Forelimb muscle (tissue), 1 donor: ENCODE results near the gene SPIRE2. TPM values are rescaled to one million over a fixed set of nuclear protein-coding genes. Genes with fewer than 3 reads are reported as not detected.
"Not testable (repeated sequence)": the region's sequence is repeated elsewhere in the genome, so short reads cannot be mapped to it uniquely, and the experiment has no call there.

Experiments
- DNase-seq: peaks from one replicate; pipeline ENCODE4 v3.0.0-alpha.2; 2013; ENCODE audit warnings: low read depth
- polyA plus RNA-seq: library from polyadenylated mRNA; unstranded; fragments of 120-200 nt; gene quantifications from one replicate; pipeline ENCODE4 v1.2.1, GENCODE V29; 2013; ENCODE audit not compliant: insufficient read length

Gene SPIRE2, protein sequence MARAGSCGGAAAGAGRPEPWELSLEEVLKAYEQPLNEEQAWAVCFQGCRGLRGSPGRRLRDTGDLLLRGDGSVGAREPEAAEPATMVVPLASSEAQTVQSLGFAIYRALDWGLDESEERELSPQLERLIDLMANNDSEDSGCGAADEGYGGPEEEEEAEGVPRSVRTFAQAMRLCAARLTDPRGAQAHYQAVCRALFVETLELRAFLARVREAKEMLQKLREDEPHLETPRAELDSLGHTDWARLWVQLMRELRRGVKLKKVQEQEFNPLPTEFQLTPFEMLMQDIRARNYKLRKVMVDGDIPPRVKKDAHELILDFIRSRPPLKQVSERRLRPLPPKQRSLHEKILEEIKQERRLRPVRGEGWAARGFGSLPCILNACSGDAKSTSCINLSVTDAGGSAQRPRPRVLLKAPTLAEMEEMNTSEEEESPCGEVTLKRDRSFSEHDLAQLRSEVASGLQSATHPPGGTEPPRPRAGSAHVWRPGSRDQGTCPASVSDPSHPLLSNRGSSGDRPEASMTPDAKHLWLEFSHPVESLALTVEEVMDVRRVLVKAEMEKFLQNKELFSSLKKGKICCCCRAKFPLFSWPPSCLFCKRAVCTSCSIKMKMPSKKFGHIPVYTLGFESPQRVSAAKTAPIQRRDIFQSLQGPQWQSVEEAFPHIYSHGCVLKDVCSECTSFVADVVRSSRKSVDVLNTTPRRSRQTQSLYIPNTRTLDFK
- polyA plus RNA-seq: 2.5 TPM

DNA sequence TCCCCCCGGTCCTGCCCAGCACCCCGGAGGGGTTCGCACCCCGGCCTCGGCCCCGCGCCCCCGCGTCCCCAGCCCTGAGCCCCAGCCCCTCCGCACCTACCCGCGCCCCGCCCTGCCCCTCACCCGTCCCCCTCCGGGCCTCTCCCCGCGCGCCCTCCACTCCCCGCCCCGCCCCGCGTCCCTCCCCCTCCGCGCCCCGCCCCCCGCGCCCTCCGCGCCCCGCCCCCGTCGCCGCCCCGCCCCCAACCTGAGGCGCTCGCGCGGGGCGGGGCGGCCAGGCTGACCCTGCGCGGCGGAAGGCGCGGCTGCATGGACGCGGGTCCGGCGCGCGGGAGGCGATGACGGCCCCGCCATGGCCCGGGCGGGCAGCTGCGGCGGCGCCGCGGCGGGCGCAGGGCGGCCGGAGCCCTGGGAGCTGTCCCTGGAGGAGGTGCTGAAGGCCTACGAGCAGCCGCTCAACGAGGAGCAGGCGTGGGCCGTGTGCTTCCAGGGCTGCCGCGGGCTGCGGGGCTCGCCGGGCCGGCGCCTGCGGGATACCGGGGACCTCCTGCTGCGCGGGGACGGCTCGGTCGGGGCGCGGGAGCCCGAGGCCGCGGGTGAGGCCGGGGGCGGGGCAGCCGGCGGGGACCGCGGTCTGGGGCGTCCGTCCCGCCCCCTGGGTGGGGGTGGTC is at the start of gene SPIRE2:
TSS of gene SPIRE2 (plus strand) at position 277 of the 671 bp plus-strand sequence. CDS start at position 353, 76 bp downstream.
- no peak for DNase-seq

DNA sequence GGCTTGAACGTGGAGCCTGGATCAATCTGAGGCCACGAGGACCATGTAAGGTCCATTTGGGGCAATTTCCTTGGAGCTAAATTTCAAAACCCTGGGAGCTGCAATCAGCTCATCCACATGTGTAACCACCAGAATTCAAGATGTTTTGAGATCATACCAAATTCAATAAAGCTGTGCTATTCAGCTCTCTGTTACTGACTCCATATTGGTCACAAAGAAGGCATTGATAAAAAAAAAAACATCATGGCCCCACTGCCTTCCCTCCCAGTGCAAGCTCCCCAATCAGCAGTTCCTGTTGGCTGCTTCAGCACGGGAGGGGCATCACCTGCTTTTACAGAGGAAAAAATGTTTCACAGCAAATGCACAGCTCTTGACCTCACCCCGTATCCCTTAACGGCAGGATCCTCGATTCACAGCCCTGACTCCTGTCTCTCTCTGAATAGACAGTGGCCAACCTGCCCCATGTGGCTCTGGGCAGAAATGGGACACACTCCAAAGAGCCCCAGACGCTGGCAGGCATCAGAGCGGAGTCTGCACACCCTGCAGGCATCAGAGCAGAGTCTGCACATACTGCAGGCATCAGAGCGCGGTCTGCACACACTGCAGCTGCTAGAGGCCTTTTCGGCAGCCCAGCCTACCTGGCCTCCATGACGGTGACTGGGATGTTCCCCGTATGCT is 48.9 kb upstream of the SPIRE2 start:
- DNase-seq: no peak

DNA sequence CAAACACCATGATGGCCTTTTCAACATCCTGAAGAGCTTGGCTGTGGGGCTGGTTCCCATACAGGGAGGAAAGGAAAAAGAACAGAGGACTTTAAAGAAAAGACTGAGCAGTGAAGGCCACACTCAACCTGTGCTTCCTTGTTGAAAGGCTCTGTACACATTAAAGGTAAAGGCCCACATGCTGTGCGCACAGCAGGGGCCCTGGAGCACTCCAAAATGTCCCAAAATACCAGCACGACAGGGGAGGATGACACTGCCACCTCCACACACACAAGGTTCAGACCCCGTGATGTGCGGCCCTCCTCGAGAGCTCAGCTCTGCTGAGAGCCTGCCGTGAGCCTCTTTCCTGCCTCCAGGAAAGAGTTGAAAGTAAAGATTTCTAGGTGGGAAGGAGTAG is 48.4 kb upstream of the SPIRE2 start:
- no peak for DNase-seq

DNA sequence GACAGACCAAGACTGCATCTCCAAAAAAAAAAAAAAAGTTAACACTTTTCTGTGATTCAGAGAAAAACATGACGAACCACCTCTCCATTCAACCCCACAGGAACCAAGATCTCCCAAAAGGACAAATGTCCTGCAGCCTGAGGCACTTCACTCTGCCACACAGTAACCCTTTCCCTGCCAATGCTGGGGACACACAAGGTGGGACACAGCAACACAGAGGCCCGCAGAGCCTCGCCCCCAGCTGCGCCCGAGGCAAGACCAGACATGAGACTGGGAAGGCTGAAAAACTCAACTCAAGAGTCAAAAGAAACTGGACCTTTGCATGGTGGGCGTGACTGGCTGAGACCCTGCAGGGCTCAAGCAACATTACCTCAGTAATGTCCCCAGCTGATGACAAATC is 45.8 kb upstream of the SPIRE2 start:
- no peak for DNase-seq

DNA sequence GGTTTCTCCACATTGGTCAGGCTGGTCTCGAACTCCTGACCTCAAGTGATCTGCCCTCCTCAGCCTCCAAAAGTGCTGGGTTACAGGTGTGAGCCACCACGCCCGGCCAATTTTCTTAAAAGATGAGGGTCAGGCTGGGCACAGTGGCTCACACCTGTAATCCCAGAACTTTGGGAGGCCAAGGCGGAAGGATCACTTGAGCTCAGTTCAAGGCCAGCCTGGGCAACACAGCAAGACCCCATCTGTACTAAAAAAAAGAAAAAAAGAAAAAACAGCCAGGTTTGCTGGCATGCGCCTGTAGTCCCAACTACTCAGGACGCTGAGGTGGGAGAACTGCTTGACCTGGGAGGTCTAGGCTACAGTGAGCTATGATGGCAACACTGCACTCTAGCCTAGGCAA is 44.3 kb upstream of the SPIRE2 start:
- not testable (repeated sequence) for DNase-seq

DNA sequence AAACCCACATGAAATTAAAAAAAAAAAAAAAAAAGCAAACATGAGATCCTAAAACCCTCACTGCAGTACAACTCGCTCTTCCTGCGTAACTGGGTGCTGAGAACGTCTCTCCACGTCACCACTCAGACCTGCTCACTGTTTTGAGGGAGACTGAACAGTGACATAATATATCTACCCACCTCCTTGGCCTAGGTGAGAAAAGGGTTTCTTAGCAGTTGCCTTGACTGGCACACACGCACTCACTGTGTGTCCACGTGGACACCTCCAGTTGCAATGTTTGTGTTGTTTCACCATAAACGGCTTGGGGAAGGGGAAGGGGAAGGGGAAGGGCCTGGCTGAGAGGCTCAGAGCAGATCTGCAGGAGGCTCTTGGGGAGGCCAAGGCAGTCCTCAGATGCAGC is 43.9 kb upstream of the SPIRE2 start:
- DNase-seq: no peak

DNA sequence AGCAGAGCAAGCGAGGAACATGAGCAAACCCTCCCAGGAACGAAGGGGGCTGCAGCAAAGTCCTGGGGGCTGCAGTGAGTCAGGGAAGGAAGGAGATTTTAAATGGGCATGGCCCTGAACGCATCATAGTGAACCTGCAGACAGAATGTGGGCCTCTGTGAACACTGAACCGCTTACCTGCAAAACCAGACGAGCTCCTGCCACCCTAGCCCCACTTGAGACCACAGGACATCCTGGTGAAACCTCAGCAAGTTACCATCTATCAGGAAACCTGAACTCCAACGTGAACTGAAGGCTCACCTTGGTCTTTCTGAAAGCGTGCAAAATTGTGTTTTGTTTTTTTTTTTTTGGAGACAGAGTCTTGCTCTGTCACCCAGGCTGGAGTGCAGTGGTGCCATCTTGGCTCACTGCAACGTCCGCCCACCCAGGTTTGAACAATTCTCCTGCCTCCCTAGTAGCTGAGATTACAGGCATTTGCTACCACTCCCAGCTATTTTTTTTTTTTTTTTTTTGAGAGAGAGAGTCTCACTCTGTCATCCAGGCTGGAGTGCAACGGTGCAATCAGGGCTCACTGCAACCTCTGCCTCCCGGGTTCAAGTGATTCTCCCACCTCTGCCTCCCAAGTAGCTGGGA is 42.6 kb upstream of the SPIRE2 start:
- no peak for DNase-seq

DNA sequence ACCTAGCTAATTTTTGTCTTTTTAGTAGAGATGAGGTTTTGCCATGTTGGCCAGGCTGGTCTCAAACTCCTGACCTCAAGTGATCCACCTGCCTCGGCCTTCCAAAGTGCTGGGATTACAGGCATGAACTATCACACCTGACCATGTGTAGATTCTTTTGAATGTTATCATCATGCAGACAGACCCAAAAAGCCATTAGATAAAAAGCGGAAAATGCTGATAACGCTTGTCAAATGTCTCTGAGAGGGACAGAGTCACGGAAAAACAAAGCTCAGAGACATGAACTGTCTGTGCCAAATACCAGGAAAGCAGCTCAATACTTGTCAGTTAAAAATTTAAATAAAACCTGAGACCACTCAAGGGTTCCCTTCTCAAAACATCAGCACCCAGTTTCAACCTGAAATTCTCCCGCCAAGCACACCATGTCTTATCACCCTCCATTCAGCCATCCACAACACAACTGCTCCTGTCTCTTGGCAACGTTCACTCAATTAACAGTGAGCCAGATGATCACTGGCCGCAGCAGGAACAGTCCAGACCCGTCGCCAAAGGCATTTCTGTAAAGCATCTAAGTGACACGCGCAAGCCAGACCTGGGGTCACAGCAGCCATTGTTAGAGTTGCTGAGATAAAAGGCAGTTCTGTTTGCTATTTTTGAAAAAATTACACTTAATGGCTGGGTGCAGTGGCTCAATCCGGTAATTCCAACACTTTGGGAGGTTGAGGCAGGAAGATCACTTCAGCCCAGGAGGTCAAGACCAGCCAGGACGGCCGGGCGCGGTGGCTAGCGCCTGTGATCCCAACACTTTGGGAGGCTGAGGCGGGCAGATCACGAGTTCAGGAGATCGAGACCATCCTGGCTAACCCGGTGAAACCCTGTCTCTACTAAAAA is 41.6 kb upstream of the SPIRE2 start:
- DNase-seq: no peak

DNA sequence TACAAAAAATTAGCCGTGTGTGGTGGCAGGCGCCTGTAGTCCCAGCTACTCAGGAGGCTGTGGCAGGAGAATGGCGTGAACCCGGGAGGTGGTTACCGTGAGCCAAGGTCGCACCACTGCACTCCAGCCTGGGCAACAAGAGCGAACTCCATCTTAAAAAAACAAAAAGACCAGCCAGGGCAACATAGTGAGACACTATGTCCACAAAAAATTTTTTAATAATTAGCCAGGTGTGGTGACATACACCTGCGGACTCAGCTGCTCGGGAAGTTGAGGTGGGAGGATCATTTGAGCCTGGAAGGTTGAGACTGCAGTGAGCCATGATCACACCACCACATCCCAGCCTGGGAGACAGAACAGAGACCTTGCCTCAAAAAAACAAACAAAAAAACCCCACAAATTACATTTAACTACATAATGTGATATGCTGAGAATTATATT is 40.9 kb upstream of the SPIRE2 start:
- DNase-seq: no peak

DNA sequence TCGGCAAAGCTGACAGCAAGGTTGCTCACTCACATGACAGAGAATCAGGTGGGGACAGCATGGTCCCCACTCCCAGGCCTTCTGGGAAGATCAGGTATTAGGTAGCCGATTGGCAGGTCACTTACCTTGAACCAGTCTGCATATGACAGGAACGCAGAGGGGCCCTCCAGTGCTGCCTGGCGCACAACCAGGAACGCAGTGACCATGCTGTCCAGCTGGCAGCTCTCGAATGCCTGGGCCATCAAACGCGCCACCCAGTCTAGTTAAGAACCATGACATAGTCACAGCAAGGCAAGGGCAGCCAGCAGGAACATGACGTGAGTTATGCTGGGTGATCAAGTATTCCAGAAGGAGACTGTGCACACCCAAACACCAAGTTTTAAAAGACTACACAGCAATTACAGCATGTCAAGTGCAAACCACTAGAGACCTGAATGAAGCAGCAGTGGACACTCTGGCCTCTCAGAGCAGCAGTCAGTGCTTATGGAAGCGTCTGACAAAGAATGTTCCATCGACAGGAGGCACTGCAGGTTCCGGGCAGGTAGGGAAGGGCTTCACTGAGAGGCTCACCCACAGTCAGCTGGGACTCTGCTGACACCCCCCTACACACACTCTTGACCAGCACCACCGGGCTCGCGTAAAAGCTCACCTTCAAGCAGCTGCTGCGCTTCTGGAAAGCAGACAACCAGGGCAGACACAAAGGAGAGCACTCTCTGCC is 36.8 kb upstream of the SPIRE2 start:
- DNase-seq: no peak

DNA sequence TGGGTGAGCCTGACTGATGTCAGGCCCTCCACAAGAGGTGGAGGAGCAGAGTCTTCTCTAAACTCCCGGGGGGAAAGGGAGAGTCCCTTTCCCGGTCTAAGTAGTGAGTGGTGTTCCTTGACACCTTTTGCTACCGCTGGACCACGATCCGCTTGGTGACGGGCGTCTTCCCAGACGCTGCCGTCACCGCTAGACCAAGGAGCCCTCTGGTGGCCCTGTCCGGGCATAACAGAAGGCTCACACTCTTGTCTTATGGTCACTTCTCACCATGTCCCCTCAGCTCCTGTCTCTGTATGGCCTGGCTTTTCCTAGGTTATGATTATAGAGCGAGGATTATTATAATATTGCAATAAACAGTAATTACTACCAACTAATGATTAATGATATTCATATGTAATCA is 35.2 kb upstream of the SPIRE2 start:
- not testable (repeated sequence) for DNase-seq

DNA sequence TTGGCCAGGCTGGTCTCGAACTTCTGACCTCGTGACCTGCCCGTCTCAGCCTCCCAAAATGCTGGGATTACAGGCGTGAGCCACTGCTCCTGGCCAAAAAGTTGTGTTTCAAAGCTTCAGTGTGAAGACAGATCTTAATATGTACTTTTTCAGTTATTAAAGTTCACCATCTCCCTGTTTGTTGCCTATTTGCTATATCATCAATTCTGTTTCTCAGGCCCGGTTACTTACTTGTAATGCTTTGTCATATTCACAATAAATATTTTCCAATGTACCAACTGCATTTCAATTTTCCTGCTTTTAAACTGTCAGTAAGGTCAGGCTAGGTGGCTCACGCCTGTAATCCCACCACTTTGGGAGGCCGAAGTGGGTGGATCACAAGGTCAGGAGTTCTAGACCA is 34.3 kb upstream of the SPIRE2 start:
- no peak for DNase-seq

DNA sequence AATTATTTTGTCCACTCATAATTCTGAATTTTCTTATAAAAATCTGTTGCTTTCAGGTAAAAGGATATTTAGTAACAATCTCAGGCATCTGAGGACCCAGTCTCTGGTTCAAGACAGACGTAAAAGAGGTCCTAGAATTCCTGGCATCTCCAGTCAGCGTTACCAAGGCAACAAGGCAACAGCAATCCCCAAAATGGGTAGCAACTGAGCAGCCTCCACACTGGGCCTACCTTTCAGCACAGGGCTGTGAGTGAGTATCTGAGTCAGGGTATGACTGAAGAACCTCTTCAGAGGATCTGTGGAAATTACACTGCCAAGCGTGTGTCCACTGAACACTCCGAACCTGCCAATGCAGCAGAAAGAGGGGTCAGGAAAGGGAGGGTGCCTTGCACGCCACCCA is 32.6 kb upstream of the SPIRE2 start:
- no peak for DNase-seq

DNA sequence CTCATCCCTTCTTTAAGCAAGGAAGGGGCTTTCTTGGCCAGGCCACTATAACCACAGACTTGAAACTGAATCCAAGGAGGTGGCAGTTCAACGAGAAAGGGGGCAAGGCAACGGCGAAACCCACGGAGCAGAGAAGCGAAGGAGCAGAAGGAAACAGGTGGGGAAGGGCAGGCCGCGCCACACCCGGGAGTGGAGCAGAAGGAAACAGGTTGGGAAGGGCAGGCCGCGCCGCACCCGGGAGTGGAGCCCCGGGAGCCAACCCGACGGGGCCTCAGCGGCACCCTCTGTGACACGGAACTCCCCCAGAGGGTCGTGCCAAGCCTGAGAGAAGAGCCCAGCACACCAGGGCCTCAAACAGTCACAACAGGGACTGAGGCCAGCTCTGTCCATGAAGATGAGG is 32.2 kb upstream of the SPIRE2 start:
- no peak for DNase-seq

DNA sequence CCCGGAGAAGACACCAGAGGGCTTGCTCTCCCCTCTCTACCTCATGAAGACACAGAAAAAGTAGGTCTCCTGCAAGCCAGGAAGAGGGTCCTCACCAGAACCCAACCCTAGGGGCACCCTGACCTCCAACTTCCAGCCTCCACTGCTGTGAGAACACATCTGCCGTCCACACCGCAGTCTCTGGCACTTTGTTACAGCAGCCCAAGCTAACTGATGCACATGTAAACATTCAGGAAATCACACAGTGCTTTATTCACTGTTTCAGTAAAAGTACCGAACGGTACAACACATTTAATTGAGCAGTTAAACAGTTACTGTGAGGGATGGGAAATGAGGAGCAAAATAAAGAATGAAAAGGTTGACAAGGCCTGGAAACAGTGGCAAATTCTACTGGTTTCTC is 30.1 kb upstream of the SPIRE2 start:
- no peak for DNase-seq

DNA sequence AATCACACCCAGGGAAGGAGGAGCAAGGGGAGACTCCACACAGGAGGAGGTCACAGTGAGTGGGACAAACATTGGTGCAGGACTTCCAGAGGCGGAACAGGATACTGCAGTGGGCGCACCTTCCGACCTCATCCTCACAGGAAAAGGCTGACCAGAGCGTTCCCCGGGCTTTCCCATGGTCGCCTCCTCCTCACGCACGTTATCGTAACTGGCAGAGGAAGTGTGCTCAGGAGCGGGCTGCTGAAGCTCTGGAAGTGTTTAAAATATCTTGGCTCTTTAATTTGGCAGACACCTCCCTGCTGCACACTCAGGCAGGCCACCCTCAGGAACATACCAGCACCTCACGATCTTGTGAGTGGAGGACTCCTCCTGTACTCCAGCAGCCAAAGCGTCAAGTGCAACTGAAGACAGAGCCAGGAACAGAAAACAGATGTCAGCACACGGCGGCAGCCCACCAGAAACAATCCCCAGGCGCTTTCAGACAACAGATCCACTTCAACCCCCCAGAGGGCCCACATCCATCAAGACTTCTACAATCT is 29.4 kb upstream of the SPIRE2 start:
- no peak for DNase-seq

DNA sequence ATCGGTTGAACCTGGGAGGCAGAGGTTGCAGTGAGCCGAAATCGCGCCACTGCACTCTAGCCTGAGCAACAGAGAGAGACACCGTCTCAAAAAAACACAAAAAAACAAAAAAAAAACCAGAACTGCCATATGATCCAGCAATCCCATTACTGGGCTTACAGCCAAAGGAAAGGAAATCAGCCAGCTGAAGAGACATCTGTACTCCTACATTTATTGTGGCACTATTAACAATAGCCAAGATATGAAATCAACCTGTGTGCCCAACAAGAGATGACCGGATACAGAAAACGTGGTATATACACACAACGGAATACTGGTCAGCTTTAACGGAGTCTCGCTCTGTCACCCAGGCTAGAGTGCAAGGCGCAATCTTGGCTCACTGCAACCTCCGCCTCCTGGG is 26.5 kb upstream of the SPIRE2 start:
- DNase-seq: no peak

DNA sequence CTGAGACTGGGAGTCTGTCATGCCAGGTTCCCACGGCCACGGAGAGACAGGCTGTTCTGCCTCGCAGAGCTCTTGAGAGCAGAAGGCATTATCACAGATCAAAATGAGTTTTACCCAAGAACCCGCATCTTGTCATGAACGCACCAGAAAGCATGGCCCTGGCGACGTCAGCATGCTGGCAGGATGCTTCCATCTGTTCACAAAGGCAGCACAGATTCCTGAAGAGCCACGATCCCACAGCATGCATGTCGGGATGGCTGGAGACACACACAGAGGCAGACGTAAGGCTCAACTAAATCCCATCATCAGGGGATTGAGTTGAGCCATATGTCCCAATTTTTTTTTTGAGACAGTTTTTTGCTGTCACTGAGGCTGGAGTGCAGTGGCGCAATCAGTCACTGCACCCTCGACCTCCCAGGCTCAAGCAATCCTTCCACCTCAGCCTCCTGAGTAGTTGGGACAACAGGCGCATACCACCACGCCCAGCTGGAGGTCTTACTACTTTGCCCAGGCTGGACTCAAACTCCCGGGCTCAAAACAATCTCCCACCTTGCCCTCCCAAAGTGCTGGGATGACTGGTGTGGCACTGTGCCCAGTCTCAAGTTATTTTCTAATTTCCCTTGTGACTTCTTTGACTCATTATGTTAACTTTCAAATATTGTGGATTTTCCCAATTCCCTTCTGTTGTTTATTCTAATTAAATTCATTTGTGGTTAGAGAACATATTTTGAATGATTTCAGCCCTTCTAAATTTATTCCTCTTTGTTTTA is 23.0 kb upstream of the SPIRE2 start:
- DNase-seq: no peak
